Ammon's horn (tissue), 1 donor: Measurements from ENCODE around the gene CGNL1.

Source experiments
- DNase-seq: peaks from one replicate; pipeline ENCODE4 v3.0.0-alpha.2; 2016; ENCODE audit warnings: low spot score

Gene CGNL1

DNA sequence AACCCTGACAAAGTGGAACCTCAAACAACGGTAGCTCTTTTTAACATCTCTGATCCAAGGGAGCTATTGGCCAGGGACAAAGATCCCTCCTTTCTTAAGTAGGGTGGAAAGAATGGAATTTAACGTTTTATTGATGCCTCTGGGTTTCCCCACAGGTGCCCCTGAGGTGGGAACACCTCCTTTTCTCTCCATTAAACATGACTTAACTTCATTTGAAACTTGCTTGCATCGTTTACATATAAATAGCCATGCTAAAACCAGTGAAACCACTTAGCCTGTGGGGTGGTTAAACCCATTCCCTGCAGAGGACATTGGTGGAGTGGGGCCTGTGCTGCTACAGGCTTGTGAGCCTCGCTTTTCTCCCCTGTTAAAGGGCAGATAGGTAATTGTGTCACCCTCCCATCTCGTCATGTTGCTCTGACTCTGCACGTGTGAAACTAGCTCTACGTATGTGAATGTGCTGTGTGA is 9.7 kb downstream of the CGNL1 start:
- no peak for DNase-seq

DNA sequence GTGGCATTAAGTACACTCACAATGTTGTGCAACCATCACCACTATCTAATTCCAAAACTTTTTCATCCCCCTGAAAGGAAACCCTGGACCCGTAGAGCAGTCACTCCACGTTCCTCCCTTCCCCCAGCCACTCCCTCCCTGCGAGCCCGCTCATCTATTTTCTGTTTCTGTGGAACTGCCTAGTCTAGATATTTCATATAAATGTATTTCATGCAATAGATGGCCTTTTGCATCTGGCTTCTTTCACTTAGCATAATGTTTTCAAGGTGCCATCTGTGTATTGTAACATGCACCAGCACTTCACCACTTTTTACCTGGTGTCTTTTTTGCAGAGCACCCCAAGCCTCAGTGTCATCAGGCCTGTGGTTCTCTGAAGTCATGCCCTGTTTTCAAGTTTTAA is 10.7 kb downstream of the CGNL1 start:
- no peak for DNase-seq

DNA sequence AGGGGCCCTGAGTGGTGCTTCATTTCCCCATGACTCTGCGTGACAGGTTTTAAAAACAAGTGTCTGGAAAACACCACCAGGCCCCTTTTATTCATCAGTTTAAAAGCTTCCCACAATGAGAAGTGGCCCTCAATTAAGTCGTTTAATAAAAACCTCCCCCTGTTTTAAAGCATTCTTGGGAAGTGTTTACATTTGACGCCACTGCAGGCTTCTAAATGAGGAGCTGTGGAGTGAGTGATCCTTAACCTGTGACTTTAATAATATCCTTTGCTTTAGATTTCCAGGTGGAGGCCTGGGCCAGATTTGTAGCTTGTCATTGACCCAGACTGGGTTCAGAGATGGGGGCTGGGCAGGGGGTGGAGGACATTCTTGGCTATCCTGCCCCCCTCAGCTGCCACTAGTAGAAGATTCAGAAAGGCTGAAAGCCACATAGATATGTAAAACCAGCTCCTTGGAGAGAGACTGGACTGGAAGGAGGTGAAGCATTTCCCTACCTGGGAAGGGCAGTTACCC is 11.3 kb downstream of the CGNL1 start:
- no peak for DNase-seq

DNA sequence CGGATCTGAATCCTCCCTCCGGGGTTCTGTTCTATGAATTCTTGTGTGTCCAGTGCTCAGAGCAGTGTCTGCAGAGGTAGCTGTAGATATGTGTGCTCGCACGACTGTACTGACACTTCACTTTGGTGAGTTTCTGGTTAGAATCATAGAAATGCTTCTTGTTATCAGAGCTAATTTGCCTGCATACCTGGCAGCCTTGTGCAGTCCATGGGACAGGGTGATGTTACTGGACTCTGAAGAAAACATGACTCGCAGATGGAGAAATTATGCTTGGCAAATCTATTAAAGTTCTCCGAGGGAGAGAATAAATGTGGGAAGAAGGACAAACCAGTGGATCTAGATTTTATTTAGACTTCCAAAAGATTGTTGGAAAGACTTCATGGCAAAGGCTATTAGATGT is 12.2 kb downstream of the CGNL1 start:
- no peak for DNase-seq

DNA sequence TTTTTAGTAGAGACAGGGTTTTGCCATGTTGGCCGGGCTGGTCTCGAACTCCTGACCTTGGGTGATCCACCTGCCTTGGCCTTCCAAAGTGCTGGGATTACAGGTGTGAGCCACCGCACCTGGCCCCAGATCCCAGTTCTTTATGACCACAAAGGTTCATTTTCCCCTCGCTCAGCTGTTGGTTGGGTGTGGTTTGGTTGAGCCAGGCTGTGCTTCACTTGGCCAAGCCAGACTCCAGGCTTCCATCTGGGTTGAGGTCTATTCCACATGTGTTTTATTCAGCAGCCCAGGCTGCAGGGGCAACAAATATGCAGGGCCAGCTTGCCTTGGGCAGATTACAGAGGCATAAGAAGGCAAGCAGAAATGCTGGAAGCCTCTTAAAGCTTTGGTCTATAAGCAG is 13.7 kb downstream of the CGNL1 start:
- DNase-seq, result no peak

DNA sequence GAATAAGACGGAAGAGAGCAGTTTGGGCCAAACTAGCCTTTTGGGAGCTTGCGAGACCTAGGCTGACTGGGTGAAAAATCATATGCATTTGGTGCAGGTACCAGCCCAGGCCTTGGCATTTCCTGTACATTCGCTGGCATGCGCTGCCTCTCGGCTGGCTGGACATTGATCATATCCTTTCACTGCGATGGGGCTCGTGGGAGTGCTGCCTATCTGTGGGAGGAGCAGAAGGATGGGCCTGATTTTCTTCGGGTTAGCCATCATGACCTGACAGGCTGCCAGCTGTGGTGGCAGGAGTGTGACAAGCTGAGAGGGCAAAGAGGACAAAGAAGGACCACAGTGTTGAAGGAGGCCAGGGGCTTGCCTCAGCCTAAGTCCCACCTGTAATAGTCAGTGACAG is 14.3 kb downstream of the CGNL1 start:
- DNase-seq, result no peak

DNA sequence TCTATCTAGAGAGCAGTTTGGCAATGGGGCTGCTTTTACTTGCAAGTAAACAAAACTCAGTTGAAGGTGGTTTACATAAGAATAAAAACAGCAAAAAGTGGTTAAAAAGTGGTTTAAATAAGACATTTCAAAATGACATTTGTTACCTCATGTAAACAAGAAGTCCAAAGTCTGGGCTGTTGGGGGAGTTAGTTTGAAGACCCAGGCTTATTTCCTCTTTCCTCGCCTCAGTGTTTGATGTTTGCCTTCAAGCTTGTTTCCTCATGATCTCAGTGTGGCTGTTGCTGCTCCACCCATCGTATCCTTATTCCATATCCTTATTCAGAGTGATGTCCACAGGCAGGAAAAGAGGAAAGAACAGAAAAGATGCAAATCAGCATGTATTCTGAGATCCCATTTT is 15.2 kb downstream of the CGNL1 start:
- DNase-seq, result no peak

DNA sequence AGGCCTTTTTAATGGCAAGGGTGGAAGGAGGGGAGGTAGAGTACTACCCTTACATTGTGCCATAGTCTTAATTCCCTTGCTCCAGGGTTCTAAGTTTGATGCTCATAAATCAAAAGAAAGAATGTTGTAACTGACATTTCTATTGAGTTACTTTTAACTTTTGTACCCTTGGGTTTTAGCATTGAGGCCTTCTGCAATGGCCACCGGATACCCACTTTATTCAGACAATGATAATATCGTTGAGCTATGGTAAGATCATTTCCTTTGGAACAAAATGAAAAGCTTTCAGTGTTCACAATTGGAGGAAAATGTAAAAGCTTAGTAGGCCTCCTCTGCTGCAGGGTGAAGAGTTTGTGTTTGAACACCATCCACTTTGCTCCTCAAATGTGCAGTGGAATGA is 16.8 kb downstream of the CGNL1 start:
- DNase-seq, result no peak

DNA sequence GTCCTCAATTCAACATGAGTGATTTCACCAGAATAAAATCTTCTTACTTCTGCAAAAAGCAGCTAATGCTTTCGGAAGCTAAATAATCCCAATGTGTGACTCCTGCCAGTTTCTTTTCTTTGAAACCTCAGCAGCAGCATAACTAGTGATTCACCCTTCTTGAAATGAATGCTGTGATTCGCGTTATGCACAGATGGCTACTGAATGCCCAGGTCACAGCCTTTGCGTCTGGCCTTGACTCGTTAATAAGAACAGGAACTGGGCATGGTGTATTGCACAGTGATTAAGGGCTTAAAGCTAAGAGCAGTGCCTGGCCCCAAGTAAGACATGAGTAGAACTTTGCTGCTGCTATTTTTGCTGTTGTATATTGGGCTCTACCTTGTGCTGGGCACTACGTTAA is 19.0 kb downstream of the CGNL1 start:
- DNase-seq, result peak; percentile 54

DNA sequence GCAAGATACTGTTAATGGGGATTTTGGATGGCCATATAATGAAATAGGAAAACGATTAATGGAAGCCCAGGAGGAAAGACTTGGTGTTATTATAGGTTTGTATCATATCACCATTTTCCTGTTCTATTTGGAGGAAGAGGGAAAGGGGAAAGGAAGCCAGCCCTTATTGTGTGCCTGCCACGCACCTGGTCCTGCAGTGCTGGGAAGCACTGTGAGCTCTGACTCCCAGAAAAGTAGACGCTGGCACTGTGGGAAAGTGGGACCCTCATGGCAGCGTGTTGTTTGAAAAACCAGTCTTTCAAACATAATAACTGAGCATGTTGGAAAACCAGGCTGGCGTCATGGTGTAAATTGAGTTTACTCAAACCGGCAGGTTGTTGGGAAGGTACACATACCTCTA is 22.0 kb downstream of the CGNL1 start:
- no peak for DNase-seq

DNA sequence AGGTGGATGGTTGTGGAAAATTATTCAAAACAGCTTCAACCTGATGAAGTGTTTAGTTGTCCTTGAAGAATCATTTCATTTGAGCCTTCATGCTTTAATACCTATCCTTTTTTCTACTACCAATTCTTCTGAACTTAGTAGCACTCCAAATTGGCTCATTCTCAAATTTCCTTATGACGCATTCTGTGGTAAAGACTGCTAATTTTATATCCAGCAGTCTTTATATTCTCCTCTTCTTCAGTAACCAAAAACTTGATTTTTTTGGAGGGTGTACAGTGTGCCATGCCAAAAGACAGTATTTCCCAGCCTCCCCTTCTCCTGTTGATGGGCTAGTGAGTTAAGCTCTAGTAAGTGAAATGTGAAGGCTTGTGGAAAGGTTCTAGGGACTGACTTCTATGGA is 25.2 kb downstream of the CGNL1 start:
- DNase-seq, result no peak

DNA sequence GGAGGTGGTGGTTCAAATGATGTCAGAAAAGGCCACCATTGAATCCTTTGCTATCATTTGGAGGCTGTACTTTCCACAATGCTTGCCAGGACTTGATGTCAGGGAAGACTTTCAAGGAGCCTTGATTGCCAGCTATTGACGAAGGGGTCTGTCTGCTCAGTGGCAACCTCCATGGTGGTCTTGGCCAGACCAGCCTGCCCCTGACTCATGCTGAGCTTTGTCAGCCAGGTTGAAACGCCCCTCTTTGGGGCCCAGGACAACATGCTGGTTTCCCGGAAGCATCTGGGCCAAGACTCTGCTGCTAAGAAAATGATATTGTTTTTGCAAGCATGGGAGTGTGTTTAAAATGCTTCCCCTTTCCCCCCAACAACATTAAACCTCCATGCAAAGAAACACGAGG is 26.7 kb downstream of the CGNL1 start:
- DNase-seq, result no peak

DNA sequence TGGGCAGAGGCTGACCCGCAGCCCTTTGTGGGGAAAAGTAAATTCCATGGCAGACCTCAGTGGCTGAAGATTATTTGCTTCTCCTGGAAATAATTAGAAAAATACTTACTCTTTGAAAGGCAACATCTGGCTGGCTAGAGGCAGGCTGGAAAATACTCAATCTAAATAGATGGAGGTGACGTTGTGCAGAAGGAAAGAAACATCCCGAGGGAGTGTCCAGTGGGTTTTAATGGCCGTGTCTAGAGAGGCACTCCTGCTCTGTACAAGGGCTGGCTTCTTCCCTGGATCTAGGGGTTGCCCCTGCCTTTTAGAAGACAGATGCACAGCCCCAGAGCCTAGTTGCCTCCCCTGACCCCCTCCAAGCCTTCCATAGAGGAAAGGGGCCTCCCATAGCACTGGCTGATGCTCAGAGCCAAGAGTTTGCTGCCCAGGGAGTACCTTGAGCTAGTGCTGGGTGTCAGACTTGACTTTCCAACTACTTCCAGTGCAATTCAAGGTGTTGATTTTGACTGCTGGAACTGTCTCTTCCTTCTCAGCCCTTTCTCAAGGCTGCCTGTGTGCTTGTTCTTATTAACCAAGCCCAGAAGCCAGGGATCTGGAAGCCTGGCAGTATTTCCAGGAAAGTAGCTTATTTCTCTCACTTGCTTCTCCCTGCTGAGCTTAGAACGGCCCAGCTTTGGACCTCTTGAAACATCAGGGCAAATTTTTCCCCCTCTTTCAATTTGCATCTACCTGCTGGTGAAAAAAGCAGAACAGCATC is 27.4 kb downstream of the CGNL1 start:
- DNase-seq, result no peak

DNA sequence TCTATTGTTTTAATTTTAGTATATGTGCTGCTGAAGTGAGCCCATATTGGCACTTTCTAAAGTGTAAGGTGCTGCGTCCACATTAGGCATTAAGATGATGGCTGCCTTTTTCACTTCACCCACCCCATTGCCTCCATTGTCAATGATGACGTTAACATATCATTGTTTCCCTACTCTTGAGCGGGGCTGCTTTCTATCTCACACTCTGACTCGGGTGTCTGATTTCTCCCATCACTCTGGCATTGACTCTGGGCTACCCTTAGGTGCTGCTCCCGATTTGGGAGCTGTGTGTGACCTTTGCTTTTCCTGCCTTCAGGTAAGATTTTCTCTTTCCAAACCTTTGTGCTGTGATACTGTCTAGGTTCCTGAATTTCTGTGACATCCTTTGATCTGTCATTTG is 28.8 kb downstream of the CGNL1 start:
- no peak for DNase-seq

DNA sequence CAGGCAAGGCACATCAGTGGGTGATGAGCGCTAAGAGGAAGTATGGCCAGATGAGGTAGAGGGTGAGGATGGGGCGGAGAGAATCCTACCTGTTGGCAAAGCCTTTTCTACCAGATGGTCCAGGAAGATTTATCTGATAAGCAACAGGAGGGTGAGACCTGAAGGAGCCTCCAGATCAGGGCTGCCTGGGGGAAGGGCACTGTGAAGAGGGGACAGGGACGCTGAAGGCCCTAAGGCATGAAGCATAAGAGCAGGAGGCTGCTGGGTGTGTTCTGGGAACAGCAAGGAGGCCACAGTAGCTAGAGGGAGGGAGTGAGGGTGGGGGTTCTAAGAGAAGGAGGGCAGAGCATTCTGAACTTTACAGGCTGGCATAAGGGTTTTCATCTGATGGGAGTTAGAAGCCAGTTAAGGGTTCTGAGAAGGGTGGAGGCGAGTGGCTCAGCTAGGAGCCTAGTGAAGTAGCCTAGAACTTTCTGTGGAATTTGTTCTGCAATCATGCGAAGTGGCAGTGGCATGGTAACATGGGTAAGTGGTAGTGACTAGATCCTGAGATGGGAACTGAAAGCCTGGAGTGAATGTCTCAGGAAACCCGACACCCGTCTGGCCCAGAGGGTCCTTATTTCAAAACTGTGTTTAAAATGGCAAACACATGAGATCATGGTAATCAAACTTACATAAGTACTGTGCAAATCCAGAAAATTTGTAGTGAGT is 29.9 kb downstream of the CGNL1 start:
- peak; percentile 23 for DNase-seq

DNA sequence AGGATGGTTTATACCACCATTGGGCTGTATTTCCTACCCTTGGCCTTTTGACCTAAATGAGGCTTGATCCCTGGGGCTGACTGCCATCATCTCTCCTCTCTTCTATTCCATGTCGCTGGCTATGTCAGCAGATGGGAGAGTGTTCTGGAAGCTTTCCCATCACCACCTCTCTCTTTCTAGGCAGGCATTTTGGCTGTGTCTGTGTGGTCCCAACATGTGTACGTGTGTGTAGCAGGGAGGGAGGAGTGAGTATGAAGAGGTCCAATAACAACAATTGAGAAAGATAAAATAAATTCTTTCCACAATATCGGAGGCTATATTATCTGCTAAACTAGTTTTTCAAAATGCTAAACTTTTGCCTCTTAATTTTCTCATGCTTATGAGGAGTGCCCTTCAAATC is 34.1 kb downstream of the CGNL1 start:
- no peak for DNase-seq

DNA sequence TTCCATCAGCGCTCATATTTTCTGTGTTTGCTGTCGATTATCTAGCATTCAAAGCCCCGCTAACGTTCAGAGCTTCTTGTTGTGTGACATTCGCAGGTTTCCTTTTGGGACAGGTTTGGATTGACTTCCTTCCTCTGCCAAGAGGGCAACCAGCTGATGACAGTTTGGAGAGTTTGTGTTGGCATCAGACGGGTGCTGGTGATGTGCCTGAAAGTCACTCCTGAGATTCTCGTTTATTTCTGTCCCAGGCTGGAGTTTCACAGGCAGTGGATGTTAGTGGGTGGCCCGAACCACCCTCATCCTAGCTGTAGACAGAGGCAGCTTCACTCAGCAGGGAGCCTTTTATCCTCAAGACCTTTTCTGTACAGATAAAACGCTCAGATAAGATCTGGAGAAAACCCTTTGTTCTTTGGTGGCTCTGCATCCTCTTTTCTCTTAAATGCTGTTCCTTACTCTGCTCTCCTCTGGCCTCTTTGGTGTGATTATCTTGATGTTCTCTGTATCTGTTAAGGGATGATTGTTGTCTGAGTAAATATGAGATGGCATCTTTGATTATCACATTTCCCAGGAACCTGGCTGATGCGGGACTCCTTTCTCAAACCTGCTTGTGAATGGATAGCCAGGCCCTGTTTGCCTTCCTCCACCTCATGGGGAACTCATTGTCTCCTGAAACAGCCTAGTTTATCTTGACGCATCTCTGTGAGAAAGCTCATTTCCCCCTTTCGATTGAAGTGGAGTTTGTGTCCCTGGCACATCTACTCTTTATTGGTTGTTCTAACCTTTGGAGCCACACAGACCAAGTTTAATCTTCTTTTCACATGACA is 35.9 kb downstream of the CGNL1 start:
- DNase-seq, result no peak

DNA sequence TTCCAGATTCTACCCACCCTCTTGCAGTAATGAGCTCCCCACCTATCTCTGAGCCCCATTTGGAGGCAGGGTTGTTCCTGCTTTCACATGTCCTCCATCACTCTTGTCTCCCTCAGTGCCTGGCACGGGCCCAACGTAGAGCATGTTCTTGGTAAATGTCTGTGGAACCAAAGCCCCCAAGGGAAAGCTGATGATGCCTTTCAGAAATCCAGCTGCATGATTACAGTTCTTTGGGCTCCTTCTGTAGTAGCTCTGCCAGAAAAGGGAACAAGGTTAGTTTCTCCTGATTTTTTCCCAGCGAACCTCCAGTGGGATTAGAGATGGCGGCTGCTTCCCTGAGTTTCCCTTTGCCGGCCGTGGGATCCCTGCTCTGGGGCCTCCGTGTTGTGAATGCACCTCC is 39.3 kb downstream of the CGNL1 start:
- no peak for DNase-seq

DNA sequence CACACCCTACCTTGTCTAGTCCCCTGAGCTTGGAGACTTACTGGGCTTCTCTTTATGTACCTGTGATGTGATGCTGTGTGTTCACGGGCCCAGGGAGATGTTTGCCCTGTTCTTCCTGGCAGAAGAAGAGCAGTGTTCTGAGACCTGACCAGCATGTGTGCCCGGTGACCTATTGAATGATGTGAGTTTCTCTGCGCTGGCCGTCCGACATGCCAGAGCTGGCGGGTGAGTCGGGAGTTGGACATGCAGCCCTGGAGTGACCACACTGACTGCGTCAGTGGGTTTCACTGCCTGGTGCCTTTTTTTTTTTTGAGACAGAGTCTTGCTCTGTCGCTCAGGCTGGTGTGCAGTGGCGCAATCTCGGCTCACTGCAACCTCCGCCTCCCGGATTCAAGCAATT is 42.3 kb downstream of the CGNL1 start:
- DNase-seq, result no peak

DNA sequence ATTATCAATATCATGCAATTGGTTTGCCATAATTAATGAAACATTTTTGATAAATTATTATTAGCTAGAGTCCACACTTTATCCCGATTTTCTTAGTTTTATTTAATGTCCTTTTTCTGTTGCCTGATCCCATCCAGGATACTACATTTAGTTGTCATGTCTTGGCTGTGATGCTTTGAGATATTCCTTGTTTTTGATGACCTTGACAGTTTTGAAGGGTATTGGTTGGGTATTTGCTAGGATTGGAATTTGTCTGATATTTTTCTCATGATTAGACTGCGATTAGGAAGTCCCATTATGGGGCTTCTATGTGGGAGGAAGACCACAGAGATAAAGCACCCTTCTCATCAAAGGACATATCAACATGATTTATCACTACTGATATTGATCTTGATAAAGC is 43.0 kb downstream of the CGNL1 start:
- no peak for DNase-seq

DNA sequence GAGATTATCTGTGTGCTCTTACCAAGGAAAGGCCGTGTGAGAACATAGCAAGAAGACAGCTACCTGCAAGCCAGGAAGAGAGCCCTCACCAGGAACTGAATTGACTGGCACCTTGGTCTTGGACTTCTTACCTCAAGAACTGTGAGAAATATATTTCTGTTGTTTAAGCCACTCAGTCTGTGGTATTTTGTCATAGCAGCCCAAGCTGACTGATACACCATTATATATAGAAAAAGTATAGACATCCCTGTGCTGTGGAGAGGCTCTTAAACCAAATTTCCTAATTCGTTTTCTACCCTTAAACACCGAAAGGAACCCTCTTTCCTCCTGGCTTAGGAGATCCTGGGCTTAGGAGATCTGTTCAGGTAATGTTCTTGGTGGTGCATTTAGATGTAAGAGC is 44.8 kb downstream of the CGNL1 start:
- DNase-seq, result no peak

DNA sequence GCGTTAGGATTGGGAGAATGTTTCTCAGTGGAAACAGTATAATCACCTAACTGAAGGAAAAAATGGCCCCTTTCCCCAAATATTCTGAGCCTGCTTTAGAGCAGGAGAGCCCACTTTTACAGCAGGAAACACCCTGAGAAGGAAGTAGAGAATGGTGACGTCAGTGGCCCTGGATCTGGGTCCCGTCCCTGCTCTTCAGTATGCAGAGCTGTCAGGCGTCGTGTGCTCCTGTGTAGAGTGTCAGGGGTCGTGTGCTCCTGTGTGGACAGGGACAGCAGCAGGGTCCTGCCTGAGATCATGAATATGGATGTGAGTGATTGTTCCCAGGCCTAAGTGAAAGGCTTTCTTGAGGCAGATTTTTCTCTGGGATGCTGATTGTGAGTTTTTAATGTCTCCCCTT is 45.2 kb downstream of the CGNL1 start:
- peak; percentile 29 for DNase-seq
